Measurements from ENCODE around the gene UCP3. TPM values are rescaled to one million over a fixed set of nuclear protein-coding genes. Genes with fewer than 3 reads are reported as not detected.
A peak's percentile ranks its signal among the peaks of the same experiment; 100 is the strongest.

Gene UCP3
- total and polyA plus RNA-seq, 9 donors = 0.70 to 2.2 (median 1.1) TPM

DNA sequence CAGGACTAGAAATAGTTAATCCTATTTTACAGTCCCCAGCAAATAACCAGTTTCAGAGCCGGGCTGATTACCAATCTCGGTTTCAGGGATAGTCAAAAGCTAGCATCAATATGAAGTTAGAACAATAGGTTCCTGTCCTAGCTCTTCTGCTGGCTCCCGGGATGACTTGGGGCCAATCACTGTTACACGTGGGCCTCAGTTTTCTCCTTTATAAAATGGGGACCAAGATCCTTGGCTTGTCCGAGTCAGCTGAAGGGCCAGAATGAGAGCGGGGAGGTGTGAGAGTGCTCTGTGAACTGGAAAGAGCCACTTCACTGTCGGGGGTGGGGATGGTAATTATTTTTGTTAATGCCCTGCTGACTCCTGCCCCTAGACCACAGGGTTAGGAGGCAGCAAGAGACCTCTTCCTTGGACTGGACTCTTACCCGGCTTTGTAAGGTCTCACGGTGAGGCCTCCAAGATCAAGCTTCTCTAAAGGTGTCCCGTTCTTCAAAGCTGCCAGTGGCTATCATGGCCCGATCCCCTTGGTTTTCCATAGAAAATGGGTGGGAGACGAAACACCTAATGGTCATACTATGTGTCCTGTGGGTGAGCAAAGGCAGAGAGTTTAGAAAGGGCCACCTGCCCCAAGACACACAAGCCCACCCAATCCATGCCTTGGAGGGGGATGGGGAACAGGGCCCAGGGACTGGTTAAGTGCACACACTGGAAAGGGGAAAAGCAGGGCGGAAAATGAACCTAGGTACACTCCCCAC lies 27.7 kb downstream of the UCP3 start:
- intact Hi-C loops (cut with DNase I) = no loop called here
- Histone ChIP-seq H3K4me3 (no peak overlapping the region), H3K27ac (no peak overlapping the region), H3K4me1 (ENCODE audit: insufficient read depth) (no peaks in the 10 kb centered on the region), H3K9me3 (no peaks in the 10 kb centered on the region), H3K36me3 (no peaks in the 10 kb centered on the region), H3K27me3 (no peaks in the 10 kb centered on the region)
- 87 to 90% (median 89%) methylated on average over 13 of the region's 13 CpGs for WGBS, 3 donors
- no peak for DNase-seq
- TF ChIP-seq, protein P1, sequence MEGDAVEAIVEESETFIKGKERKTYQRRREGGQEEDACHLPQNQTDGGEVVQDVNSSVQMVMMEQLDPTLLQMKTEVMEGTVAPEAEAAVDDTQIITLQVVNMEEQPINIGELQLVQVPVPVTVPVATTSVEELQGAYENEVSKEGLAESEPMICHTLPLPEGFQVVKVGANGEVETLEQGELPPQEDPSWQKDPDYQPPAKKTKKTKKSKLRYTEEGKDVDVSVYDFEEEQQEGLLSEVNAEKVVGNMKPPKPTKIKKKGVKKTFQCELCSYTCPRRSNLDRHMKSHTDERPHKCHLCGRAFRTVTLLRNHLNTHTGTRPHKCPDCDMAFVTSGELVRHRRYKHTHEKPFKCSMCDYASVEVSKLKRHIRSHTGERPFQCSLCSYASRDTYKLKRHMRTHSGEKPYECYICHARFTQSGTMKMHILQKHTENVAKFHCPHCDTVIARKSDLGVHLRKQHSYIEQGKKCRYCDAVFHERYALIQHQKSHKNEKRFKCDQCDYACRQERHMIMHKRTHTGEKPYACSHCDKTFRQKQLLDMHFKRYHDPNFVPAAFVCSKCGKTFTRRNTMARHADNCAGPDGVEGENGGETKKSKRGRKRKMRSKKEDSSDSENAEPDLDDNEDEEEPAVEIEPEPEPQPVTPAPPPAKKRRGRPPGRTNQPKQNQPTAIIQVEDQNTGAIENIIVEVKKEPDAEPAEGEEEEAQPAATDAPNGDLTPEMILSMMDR (IDR thresholded peaks at IDR 0.05) = no peak
- TF ChIP-seq EP300 (IDR thresholded peaks at IDR 0.05) (no peak), POLR2A (IDR thresholded peaks at IDR 0.05) (no peak)

DNA sequence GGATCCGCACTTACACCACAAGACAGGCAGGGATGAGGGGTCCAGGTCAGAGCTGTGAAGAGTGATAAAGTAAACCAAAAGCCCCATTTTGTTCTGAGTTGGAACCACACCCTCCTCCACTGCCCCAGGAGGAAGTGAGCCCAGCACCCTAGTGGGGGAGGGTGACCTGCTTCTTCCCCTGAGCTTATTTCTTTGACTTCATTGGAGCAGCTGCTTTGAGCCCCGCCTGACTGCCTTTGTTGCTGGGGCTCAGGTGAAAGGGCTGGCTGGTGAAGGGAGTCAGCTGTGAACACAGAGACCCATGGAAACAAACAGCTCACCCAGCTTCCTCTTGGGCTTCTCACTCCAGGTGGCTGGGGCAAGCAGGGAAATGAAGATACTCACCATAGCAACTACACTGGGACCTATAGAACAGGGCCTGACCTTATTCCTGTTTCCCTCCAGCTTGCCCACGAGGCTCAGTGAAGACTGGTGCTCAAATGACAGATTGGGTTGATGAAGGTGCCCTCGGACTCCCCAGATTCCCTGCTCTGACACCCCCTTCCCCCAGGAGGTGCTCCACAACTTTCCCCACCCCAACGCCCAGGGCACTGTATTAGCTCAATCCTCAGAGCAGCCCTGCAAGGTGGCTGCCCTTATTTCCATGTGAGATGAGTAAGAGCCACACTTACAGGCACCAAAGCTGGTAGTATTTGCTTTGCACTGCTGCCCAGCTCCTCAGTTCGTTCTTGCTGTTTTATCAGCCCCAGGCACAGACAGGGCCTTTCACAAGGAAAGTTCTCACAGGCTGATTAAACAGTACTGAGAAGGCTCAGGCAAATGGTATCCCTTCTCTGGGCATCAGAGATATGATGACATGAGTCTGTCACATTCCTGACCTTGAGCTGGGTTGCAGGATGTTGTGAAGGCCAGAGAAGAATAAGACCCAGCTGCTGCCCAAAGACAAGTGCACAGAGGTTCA lies 28.6 kb downstream of the UCP3 start:
- 67 to 71% (median 70%) methylated on average over 6 of the region's 6 CpGs for WGBS, 3 donors
- no peaks in the 10 kb centered on the region for H3K36me3 ChIP-seq
- H3K9me3 ChIP-seq = no peaks in the 10 kb centered on the region
- no peak overlapping the region for H3K4me3 ChIP-seq
- DNase-seq = no peak
- H3K27ac ChIP-seq = no peak overlapping the region
- H3K4me1 ChIP-seq (ENCODE audit: insufficient read depth) = no peaks in the 10 kb centered on the region
- TF ChIP-seq POLR2A (IDR thresholded peaks at IDR 0.05) = no peak
- TF ChIP-seq, protein P1 (IDR thresholded peaks at IDR 0.05) = no peak
- TF ChIP-seq EP300 (IDR thresholded peaks at IDR 0.05) = no peak
- H3K27me3 ChIP-seq = no peaks in the 10 kb centered on the region
- intact Hi-C loops (cut with DNase I) = no loop called here

DNA sequence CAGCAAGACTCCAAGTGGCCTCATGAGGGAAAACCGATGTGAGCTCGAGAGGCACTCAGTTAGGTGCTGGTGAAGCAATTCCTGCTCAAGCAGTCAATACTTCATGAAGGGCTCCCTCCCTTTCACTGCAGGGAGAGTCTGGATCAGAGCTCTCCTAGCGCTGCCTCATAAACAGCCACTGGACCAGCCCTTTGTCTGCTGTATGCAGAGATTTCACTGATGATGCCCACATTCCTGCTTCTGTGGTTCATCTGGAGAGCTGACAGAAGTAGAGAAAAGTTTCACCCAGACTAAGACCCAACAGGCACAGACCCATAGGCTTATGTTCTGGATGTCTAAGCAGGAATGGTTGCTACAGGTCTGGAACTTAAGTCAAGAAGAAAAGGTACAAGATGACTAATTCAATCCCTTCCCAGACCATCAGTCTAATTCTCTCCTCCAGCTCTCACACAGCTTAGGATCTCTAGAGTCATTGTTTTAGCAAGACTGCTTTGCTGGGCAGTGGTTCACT lies 30.3 kb downstream of the UCP3 start:
- no peak overlapping the region for H3K4me3 ChIP-seq
- intact Hi-C loops (cut with DNase I) = no loop called here
- no peak overlapping the region for H3K27ac ChIP-seq
- no peaks in the 10 kb centered on the region for H3K4me1 ChIP-seq (ENCODE audit: insufficient read depth)
- no peaks in the 10 kb centered on the region for H3K27me3 ChIP-seq
- TF ChIP-seq, protein P1 (IDR thresholded peaks at IDR 0.05) = no peak
- TF ChIP-seq POLR2A (IDR thresholded peaks at IDR 0.05) (no peak), EP300 (IDR thresholded peaks at IDR 0.05) (no peak)
- peak in 1 of 5 donors; percentile 3 for DNase-seq
- WGBS, 3 donors = 85 to 93% (median 90%) methylated on average over 3 of the region's 3 CpGs
- no peaks in the 10 kb centered on the region for H3K9me3 ChIP-seq
- H3K36me3 ChIP-seq = no peaks in the 10 kb centered on the region

DNA sequence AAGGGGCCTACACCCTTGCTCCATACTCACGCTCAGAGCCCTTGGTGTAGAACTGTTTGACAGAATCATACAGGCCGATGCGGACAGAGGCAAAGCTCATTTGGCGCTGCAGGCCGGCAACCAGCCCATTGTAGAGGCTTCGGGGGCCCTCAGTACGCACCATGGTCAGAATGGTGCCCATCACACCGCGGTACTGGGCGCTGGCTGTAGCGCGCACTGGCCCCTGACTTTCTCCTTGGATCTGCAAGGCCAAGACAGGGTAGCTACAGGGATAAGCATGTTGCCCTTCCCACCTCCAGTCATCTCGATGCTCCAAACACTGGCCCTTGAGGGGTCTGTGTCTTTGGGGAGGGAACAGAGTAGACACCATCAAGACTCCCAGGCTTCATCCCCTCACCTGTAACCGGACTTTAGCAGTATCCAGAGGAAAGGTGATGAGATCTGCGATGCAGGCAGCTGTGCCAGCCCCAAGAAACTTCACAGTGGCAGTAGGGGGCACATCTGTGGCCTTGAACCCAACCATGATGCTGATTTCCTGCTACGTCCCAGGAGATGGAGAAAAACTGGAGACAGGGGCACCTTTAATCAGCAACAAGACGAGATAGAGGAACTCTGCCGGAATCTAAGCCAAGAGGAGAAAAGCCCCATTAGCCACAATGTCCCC lies 30.9 kb downstream of the UCP3 start:
- WGBS, 3 donors = 93 to 97% (median 95%) methylated on average over 17 to 18 of the region's 18 CpGs

More for the DNA sequence above, 30.9 kb downstream of the UCP3 start:
- Histone ChIP-seq H3K4me1 (ENCODE audit: insufficient read depth) (no peaks in the 10 kb centered on the region), H3K27ac (no peak overlapping the region), H3K9me3 (no peaks in the 10 kb centered on the region), H3K4me3 (no peak overlapping the region), H3K27me3 (no peaks in the 10 kb centered on the region), H3K36me3 (no peaks in the 10 kb centered on the region)
- TF ChIP-seq POLR2A (IDR thresholded peaks at IDR 0.05) = no peak
- TF ChIP-seq, protein P1 (IDR thresholded peaks at IDR 0.05) = no peak
- DNase-seq = no peak
- intact Hi-C loops (cut with DNase I) = no loop called here
